Measurements from ENCODE around the gene CSMD2.

Gene CSMD2

GRCh38 chr1:33537885-33538284, 627.1 kb downstream of the CSMD2 start:
- Histone ChIP-seq H3K27ac (no peak overlapping the region), H3K9me3 (ENCODE audit: severe bottlenecking) (no peaks in the 10 kb centered on the region), H3K27me3 (ENCODE audit: insufficient read depth, low read depth, severe bottlenecking) (peaks cover 95% of the 10 kb centered on the region), H3K4me3 (ENCODE audit: low read depth, low read length) (no peak overlapping the region), H3K36me3 (no peaks in the 10 kb centered on the region)
- no peak for TF ChIP-seq CTCF (IDR thresholded peaks at IDR 0.05; ENCODE audit: low read depth, low read length)
- no peak for DNase-seq

GRCh38 chr1:33535334-33535733, 629.7 kb downstream of the CSMD2 start:
- DNase-seq, result no peak
- Histone ChIP-seq H3K36me3 (no peaks in the 10 kb centered on the region), H3K27ac (no peak overlapping the region), H3K27me3 (ENCODE audit: insufficient read depth, low read depth, severe bottlenecking) (peaks cover 90% of the 10 kb centered on the region), H3K4me3 (ENCODE audit: low read depth, low read length) (no peak overlapping the region), H3K9me3 (ENCODE audit: severe bottlenecking) (peaks cover 3% of the 10 kb centered on the region)
- no peak for TF ChIP-seq CTCF (IDR thresholded peaks at IDR 0.05; ENCODE audit: low read depth, low read length)

- Histone ChIP-seq H3K27ac (no peak overlapping the region), H3K36me3 (no peaks in the 10 kb centered on the region), H3K27me3 (ENCODE audit: insufficient read depth, low read depth, severe bottlenecking) (peaks cover 81% of the 10 kb centered on the region), H3K4me3 (ENCODE audit: low read depth, low read length) (no peak overlapping the region), H3K9me3 (ENCODE audit: severe bottlenecking) (peaks cover 3% of the 10 kb centered on the region)
- no peak for TF ChIP-seq CTCF (IDR thresholded peaks at IDR 0.05; ENCODE audit: low read depth, low read length)
- no peak for DNase-seq
These were observed 632.1 kb downstream of the CSMD2 start for GRCh38 chr1:33532936-33533335.

GRCh38 chr1:33532250-33532649, 632.8 kb downstream of the CSMD2 start:
- Histone ChIP-seq H3K4me3 (ENCODE audit: low read depth, low read length) (no peak overlapping the region), H3K36me3 (no peaks in the 10 kb centered on the region), H3K27ac (no peak overlapping the region), H3K9me3 (ENCODE audit: severe bottlenecking) (peaks cover 3% of the 10 kb centered on the region), H3K27me3 (ENCODE audit: insufficient read depth, low read depth, severe bottlenecking) (peaks cover 78% of the 10 kb centered on the region)
- no peak for DNase-seq
- no peak for TF ChIP-seq CTCF (IDR thresholded peaks at IDR 0.05; ENCODE audit: low read depth, low read length)

- Histone ChIP-seq H3K27me3 (ENCODE audit: insufficient read depth, low read depth, severe bottlenecking) (peaks cover 75% of the 10 kb centered on the region), H3K27ac (no peak overlapping the region), H3K36me3 (no peaks in the 10 kb centered on the region), H3K4me3 (ENCODE audit: low read depth, low read length) (no peak overlapping the region), H3K9me3 (ENCODE audit: severe bottlenecking) (peaks cover 3% of the 10 kb centered on the region)
- DNase-seq, result no peak
- TF ChIP-seq CTCF (IDR thresholded peaks at IDR 0.05; ENCODE audit: low read depth, low read length), result no peak
These were observed 635.1 kb downstream of the CSMD2 start for GRCh38 chr1:33529957-33530356.

- DNase-seq, result no peak
- no peak for TF ChIP-seq CTCF (IDR thresholded peaks at IDR 0.05; ENCODE audit: low read depth, low read length)
- peaks cover 77% of the 10 kb centered on the region for H3K27me3 ChIP-seq (ENCODE audit: insufficient read depth, low read depth, severe bottlenecking)
- no peak overlapping the region for H3K27ac ChIP-seq
- H3K36me3 ChIP-seq, result no peaks in the 10 kb centered on the region
- no peak overlapping the region for H3K4me3 ChIP-seq (ENCODE audit: low read depth, low read length)
- H3K9me3 ChIP-seq (ENCODE audit: severe bottlenecking), result peaks cover 3% of the 10 kb centered on the region
These were observed 637.1 kb downstream of the CSMD2 start for GRCh38 chr1:33527934-33528333.

Measured in WERI-Rb-1 (cell line).